Adrenal gland (tissue), 12 donors: ENCODE results near the gene OPCML. TPM values are rescaled to one million over a fixed set of nuclear protein-coding genes. Genes with fewer than 3 reads are reported as not detected.

ENCODE experiments used
- DNase-seq, 7 donors: peaks; one replicate each; pipeline ENCODE4 v3.0.0-alpha.2; 2019 to 2020
- H3K27ac ChIP-seq, 5 donors: fragments of 200-600 bp; sonication (generic) in 4 of 5; 1 replicate in 3 of 5; 2 replicates in 2 of 5; pipeline versions ENCODE4 v1.5.1 to v1.8.0; 2016 to 2020; ENCODE audit warnings: mild to moderate bottlenecking in 1 of 5
- H3K27me3 ChIP-seq: fragments of 200-600 bp; 2 replicates; pipeline ENCODE4 v1.8.0; 2021
- H3K36me3 ChIP-seq, 2 donors: fragments of 200-600 bp; replicated peaks in 1 of 2; 1 replicate in 1 of 2; 2 replicates in 1 of 2; pipeline versions ENCODE4 v1.5.1 to v1.8.0; 2018 to 2022
- H3K4me1 ChIP-seq, 2 donors: fragments of 200-600 bp; replicated peaks in 1 of 2; 1 replicate in 1 of 2; 2 replicates in 1 of 2; pipeline versions ENCODE4 v1.5.1 to v1.8.0; 2018 to 2021
- H3K4me3 ChIP-seq, 4 donors: fragments of 200-600 bp; sonication (generic) in 3 of 4; one replicate each; pipeline ENCODE4 v1.5.1; 2016 to 2018
- H3K9me3 ChIP-seq, 3 donors: fragments of 200-600 bp; sonication (generic) in 1 of 3; replicated peaks in 1 of 3; 1 replicate in 2 of 3; 2 replicates in 1 of 3; pipeline versions ENCODE4 v1.5.1 to v1.8.0; 2016 to 2021
- CTCF ChIP-seq, 6 experiments: fragments of 450-650 bp in 4 of 6; fragments of 200-600 bp in 2 of 6; sonication (generic) in 1 of 6; IDR thresholded peaks; 1 replicate in 5 of 6; 2 replicates in 1 of 6; pipeline versions ENCODE4 v1.5.1 to v1.8.0; 2016 to 2021; ENCODE audit warnings: antibody characterized with exemption in 6 of 6, mild to moderate bottlenecking in 2 of 6, moderate library complexity in 1 of 6
- POLR2A ChIP-seq, 2 donors: fragments of 450-650 bp; IDR thresholded peaks; one replicate each; pipeline ENCODE4 v1.6.1; 2017; ENCODE audit warnings: antibody characterized with exemption in 2 of 2, mild to moderate bottlenecking in 2 of 2, moderate library complexity in 1 of 2
- WGBS, 4 donors: extraction: QIAGEN DNeasy Blood & Tissue Kit in 2 of 4; methylation state at CpG; one replicate each; pipeline versions ENCODE4 v1.1.5 to v1.1.7; 2013 to 2017; 5-methylcytosine and 5-hydroxymethylcytosine counted together
- intact Hi-C, 2 donors: fragments of 100-400 bp; cut with DNase I; formaldehyde crosslinking; loops; one replicate each; pipeline versions ENCODE4 v1.14.1 to v1.15.0; 2022 to 2023
- polyA plus RNA-seq, 3 donors: library from polyadenylated mRNA; stranded (reverse); fragments of 200-250 nt in 2 of 3; fragments of 350-450 nt in 1 of 3; fragmentation: Illumina TruSeq in 1 of 3; extraction: RNeasy Lipid Tissue Mini Kit (QIAGEN cat#74804) in 1 of 3; gene quantifications; one replicate each; pipeline ENCODE4 v1.2.3, GENCODE V29; 2013 to 2014
- total RNA-seq, 9 donors: library from RNA; depleted of rRNA in 4 of 9; stranded (reverse); fragments of >200 nt in 4 of 9; fragments of 120-200 nt in 1 of 9; fragmentation: NEBNext Ultra II Directional in 1 of 9; extraction: Animal tissue kit (Norgen Biotek cat#: 25700) in 1 of 9; gene quantifications; one replicate each; pipeline versions ENCODE4 v1.1.0 to v1.2.4, GENCODE V29; 2013 to 2023
- donor health status: healthy with polysubstance abuse.
- donor health status: Bipolar disorder and iron deficiency.
- donor health status: DM: yes; HTN: yes; CAD: no.
- donor health status: DM: no; HTN: no; CAD: no.
- donor health status: DM: no; HTN: no; CAD: no.
- donor health status: DM: yes; HTN: yes; CAD: no.

OPCML gene
- total and polyA plus RNA-seq, 12 donors: 0.10 to 5.5 (median 0.72) TPM; not detected in 5

GRCh38 chr11:132913886-132914285 is 618.4 kb downstream of the OPCML start:
- no peaks in the 10 kb centered on the region for H3K4me1 ChIP-seq
- H3K4me3 ChIP-seq: no peak overlapping the region
- no peaks in the 10 kb centered on the region for H3K27me3 ChIP-seq
- no peaks in the 10 kb centered on the region for H3K36me3 ChIP-seq
- H3K27ac ChIP-seq: no peak overlapping the region
- no peaks in the 10 kb centered on the region for H3K9me3 ChIP-seq
- TF ChIP-seq POLR2A (IDR thresholded peaks at IDR 0.05) (no peak), CTCF (IDR thresholded peaks at IDR 0.05) (no peak)
- WGBS, 4 donors: 78 to 84% (median 81%) methylated on average over 7 of the region's 7 CpGs
- no peak for DNase-seq
- intact Hi-C loops: no loop called here

DNA sequence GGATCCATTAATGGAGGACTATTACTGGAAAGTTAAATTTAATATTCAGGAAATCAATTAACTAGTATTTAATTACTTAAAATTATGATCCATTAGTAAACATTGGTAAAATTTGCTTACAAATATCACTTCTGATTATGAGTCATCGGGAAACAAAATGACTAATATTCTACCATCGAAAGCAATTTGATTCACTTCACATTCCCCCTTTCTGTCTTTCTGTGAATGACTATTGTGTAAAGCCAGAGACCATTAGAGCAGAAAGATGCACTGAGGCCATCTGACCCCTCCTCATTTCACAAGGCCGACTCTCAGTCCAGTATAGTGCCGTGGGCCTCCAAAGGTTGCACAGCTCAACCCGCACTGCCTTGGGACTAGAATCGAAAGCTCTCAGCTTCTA is 619.0 kb downstream of the OPCML start:
- 84 to 91% (median 88%) methylated on average over 6 of the region's 6 CpGs for WGBS, 4 donors
- no peak for DNase-seq
- intact Hi-C loops: no loop called here
- no peak overlapping the region for H3K27ac ChIP-seq
- no peaks in the 10 kb centered on the region for H3K4me1 ChIP-seq
- H3K4me3 ChIP-seq: no peak overlapping the region
- no peaks in the 10 kb centered on the region for H3K9me3 ChIP-seq
- H3K27me3 ChIP-seq: no peaks in the 10 kb centered on the region
- H3K36me3 ChIP-seq: no peaks in the 10 kb centered on the region
- TF ChIP-seq POLR2A (IDR thresholded peaks at IDR 0.05) (no peak), CTCF (IDR thresholded peaks at IDR 0.05) (no peak)

DNA sequence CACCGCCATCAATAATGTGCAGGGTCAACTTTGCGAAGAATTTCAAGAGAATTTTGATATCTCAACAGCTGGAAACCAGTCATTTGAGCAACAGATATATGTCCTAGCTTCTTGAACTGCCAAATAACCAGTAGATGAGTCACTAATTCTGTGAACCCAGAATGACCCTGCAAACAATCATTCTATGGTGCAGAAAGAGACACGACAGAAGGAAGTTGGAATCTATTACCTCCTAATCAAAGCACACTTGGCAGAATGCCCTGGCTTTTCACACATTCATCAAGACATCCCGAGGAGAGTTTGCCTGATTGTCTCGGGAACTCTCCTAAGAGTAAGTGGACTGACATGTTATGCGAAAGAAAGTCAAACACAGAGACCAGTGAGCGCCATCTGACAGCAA is 621.1 kb downstream of the OPCML start:
- DNase-seq: peak in 4 of 7 donors; percentile 8 to 44 (median 24)
- no peaks in the 10 kb centered on the region for H3K9me3 ChIP-seq
- TF ChIP-seq POLR2A (IDR thresholded peaks at IDR 0.05) (no peak), CTCF (IDR thresholded peaks at IDR 0.05) (no peak)
- 50 to 58% (median 56%) methylated on average over 7 of the region's 7 CpGs for WGBS, 4 donors
- no peaks in the 10 kb centered on the region for H3K4me1 ChIP-seq
- H3K36me3 ChIP-seq: no peaks in the 10 kb centered on the region
- H3K27ac ChIP-seq: no peak overlapping the region
- no peaks in the 10 kb centered on the region for H3K27me3 ChIP-seq
- intact Hi-C loops: no loop called here
- no peak overlapping the region for H3K4me3 ChIP-seq

GRCh38 chr11:132910011-132910760 is 622.1 kb downstream of the OPCML start:
- no peak overlapping the region for H3K4me3 ChIP-seq
- 78 to 88% (median 84%) methylated on average over 14 to 18 of the region's 18 CpGs for WGBS, 4 donors
- no peaks in the 10 kb centered on the region for H3K4me1 ChIP-seq
- intact Hi-C loops: no loop called here
- H3K27me3 ChIP-seq: no peaks in the 10 kb centered on the region
- no peaks in the 10 kb centered on the region for H3K36me3 ChIP-seq
- no peak for DNase-seq
- TF ChIP-seq POLR2A (IDR thresholded peaks at IDR 0.05) (no peak), CTCF (IDR thresholded peaks at IDR 0.05) (no peak)
- H3K27ac ChIP-seq: no peak overlapping the region
- no peaks in the 10 kb centered on the region for H3K9me3 ChIP-seq
